Activated effector memory CD4-positive, alpha-beta T cell treated with Interleukin-2 at 50 U/mL for 16 hours (primary cell): ENCODE results near the gene MEX3B.
"Not testable (repeated sequence)": the region's sequence is repeated elsewhere in the genome, so short reads cannot be mapped to it uniquely, and the experiment has no call there.

Source experiments
- DNase-seq: peaks from one replicate; pipeline ENCODE4 v3.0.0-alpha.2; 2020

The MEX3B gene

GRCh38 chr15:81995081-81995480 lies 50.7 kb downstream of the MEX3B start:
- DNase-seq, result not testable (repeated sequence)

DNA sequence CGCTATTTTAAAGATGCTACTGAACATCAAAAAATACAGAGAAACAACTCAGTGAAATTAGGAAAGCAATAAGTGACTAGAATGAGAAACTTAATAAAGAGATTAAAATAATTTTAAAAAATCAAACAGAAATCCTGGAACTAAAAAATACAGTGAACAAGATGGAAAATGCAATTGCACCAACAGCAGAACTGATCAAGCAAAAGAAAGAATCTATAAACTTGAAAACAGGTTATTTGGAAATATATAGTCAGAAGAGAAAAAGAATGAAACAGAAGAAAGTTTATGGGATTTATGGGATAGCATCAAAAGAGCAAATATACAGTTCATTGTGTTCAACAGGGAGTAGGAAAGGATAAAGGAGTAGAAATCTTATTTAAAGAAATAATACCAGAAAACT lies 53.3 kb downstream of the MEX3B start:
- no peak for DNase-seq
